ACC112 (cell line): Measurements from ENCODE around the gene MLLT10.

Experiments used
- H2AFZ ChIP-seq: fragments of 200-600 bp; sonication (generic); one replicate; pipeline ENCODE4 v1.6.0; 2017; ENCODE audit warnings: antibody characterized with exemption, low read length; ENCODE audit not compliant: unreplicated experiment
- H3K27ac ChIP-seq: fragments of 200-600 bp; sonication (generic); 2 replicates; pipeline ENCODE4 v1.5.1; 2014; ENCODE audit warnings: low read depth, mild to moderate bottlenecking, antibody characterized with exemption, low read length, moderate library complexity
- H3K27me3 ChIP-seq: fragments of 200-600 bp; sonication (generic); 2 replicates; pipeline ENCODE4 v1.6.1; 2014; ENCODE audit warnings: mild to moderate bottlenecking, antibody characterized with exemption, low read length, moderate library complexity, mixed read lengths; ENCODE audit not compliant: insufficient read depth
- H3K36me3 ChIP-seq: fragments of 200-600 bp; sonication (generic); 2 replicates; pipeline ENCODE4 v1.6.1; 2016; ENCODE audit warnings: mild to moderate bottlenecking, antibody characterized with exemption, low read length, moderate library complexity, mixed read lengths; ENCODE audit not compliant: insufficient read depth
- H3K4me1 ChIP-seq: fragments of 200-600 bp; sonication (generic); one replicate; pipeline ENCODE4 v1.6.1; 2016; ENCODE audit warnings: low read length, mixed read lengths; ENCODE audit not compliant: insufficient read depth, unreplicated experiment, control insufficient read depth
- H3K4me3 ChIP-seq: fragments of 200-600 bp; sonication (generic); 2 replicates; pipeline ENCODE4 v1.5.1; 2014; ENCODE audit warnings: mild to moderate bottlenecking, low read depth, low read length
- H3K79me2 ChIP-seq: fragments of 200-600 bp; sonication (generic); one replicate; pipeline ENCODE4 v1.6.0; 2016; ENCODE audit warnings: low read length; ENCODE audit not compliant: control insufficient read depth, unreplicated experiment, insufficient read depth

Gene MLLT10

DNA sequence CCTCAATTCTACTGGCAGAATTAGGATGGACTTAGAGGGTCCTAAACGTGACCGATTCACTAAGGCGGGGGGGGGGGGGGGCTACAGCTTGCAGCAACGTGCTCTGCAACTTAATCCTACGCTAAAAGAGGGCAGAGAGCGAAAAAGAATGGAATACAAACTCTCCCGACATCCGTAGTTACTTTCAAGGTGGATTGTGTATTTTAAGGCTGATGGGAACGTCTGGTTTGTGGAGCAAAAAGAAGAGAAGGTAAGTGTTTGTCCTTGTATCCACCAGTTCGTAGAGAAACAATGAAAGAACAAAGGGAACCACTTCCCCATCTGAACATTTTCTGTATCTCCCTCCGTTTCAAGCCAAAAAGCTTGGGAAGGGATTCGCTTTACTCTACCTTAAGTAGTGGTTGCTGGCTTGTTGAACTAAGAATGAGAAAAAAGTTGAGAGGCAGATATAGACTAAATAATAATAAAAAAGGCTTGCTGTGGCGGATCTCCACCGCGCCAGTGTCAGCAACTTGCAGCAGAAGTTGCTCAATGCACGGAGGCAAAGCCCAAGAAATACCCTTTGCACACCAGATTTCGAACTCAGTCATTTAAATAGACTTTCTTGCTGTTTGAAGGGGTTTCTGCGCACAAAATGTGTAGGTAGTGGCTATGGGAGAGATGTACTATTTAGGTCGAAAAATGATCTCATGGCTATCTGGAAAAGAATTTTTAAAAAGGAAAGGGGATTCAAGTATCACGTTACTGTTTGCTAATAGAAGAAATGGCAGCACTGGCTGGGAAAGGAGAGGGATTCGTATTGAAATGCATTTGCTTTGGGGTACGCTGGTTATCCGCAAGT, 9.3 kb upstream of the MLLT10 start:
- H3K4me1 ChIP-seq, result peaks cover 25% of the 10 kb centered on the region
- peaks cover 2% of the 10 kb centered on the region for H3K79me2 ChIP-seq
- H2AFZ ChIP-seq, result peak overlapping the region; percentile 97
- peak overlapping the region; percentile 92 for H3K27ac ChIP-seq
- H3K27me3 ChIP-seq, result no peaks in the 10 kb centered on the region
- H3K36me3 ChIP-seq, result no peaks in the 10 kb centered on the region
- H3K4me3 ChIP-seq, result peak overlapping the region; percentile 83

GRCh38 chr10:21525367-21526187, 8.5 kb upstream of the MLLT10 start, which contains the start of gene SKIDA1:
SKIDA1 (minus strand) TSS chr10:21525682; CDS start chr10:21517822, 7,860 bp downstream.
- H3K27me3 ChIP-seq, result no peaks in the 10 kb centered on the region
- no peaks in the 10 kb centered on the region for H3K36me3 ChIP-seq
- H2AFZ ChIP-seq, result peak within 1 kb of the TSS; percentile 97
- peak within 1 kb of the TSS; percentile 83 for H3K4me3 ChIP-seq
- peaks cover 27% of the 10 kb centered on the region for H3K4me1 ChIP-seq
- H3K27ac ChIP-seq, result peak within 1 kb of the TSS; percentile 92
- peaks cover 2% of the 10 kb centered on the region for H3K79me2 ChIP-seq

GRCh38 chr10:21526188-21526859, 7.7 kb upstream of the MLLT10 start:
- Histone ChIP-seq H3K4me3 (peak overlapping the region; percentile 83), H3K4me1 (peaks cover 31% of the 10 kb centered on the region), H3K79me2 (peaks cover 2% of the 10 kb centered on the region), H2AFZ (peak overlapping the region; percentile 77), H3K27ac (peak overlapping the region; percentile 92), H3K36me3 (no peaks in the 10 kb centered on the region), H3K27me3 (no peaks in the 10 kb centered on the region)

GRCh38 chr10:21526860-21527597, 7.0 kb upstream of the MLLT10 start:
- H3K27ac ChIP-seq, result peak overlapping the region; percentile 92
- no peaks in the 10 kb centered on the region for H3K27me3 ChIP-seq
- no peaks in the 10 kb centered on the region for H3K36me3 ChIP-seq
- peaks cover 2% of the 10 kb centered on the region for H3K79me2 ChIP-seq
- H2AFZ ChIP-seq, result peak overlapping the region; percentile 77
- H3K4me1 ChIP-seq, result peaks cover 32% of the 10 kb centered on the region
- peak overlapping the region; percentile 83 for H3K4me3 ChIP-seq

- Histone ChIP-seq H3K27ac (peak overlapping the region; percentile 92), H2AFZ (peak overlapping the region; percentile 35), H3K4me1 (peaks cover 35% of the 10 kb centered on the region), H3K36me3 (no peaks in the 10 kb centered on the region), H3K27me3 (no peaks in the 10 kb centered on the region), H3K79me2 (peaks cover 2% of the 10 kb centered on the region), H3K4me3 (peak overlapping the region; percentile 83)
These were observed 6.3 kb upstream of the MLLT10 start for GRCh38 chr10:21527598-21528235.

- Histone ChIP-seq H3K27ac (peak overlapping the region; percentile 92), H3K36me3 (no peaks in the 10 kb centered on the region), H3K4me1 (peaks cover 33% of the 10 kb centered on the region), H3K27me3 (no peaks in the 10 kb centered on the region), H2AFZ (peak overlapping the region; percentile 35), H3K4me3 (peak overlapping the region; percentile 83), H3K79me2 (peaks cover 2% of the 10 kb centered on the region)
These were observed 5.6 kb upstream of the MLLT10 start for GRCh38 chr10:21528236-21529031.

DNA sequence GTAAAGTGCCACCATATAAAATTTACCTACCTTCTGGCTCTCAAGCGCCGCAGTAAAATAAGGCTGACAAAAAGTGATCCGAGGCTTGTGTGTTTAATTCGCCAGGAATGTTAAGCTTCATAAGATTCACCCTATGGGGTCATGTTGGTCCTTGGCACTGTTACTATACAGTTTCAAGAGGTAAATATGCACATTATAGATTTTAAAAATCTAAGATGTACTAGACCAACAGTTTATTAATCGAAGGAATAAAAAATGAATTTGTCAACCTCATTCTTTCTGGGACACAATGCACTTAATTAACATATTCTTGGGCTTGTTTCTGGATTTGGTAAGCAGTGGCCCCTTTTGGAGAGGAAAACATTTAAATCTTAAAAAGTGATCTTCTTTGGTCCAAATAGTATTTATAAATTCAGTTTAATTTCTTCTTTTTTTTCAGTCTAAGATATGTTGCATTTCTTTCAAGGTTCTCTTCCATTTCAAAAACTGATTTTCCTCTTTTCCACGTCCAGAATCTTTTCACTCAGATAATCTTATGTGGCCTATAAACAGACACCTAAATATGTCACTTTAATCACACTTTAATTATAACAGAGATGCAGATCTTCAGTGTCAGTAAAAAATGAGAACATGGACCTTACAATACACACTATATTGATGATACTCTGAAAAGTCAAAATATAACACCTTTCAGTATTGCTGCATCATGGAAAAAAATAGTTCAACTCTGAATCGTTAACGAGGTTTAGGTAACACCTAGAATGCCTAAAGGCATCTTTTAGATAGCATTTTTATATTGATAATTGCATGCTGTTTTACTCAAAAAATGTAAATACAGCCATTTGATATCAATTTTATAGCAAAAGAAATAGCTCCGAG, 4.8 kb upstream of the MLLT10 start:
- Histone ChIP-seq H3K4me1 (peaks cover 29% of the 10 kb centered on the region), H3K79me2 (peaks cover 2% of the 10 kb centered on the region), H3K27ac (peak overlapping the region; percentile 92), H3K4me3 (peak overlapping the region; percentile 83), H3K27me3 (no peaks in the 10 kb centered on the region), H3K36me3 (no peaks in the 10 kb centered on the region), H2AFZ (peak overlapping the region; percentile 72)

GRCh38 chr10:21530168-21530567, 3.9 kb upstream of the MLLT10 start:
- no peaks in the 10 kb centered on the region for H3K27me3 ChIP-seq
- no peaks in the 10 kb centered on the region for H3K36me3 ChIP-seq
- H2AFZ ChIP-seq, result no peak overlapping the region
- H3K79me2 ChIP-seq, result peaks cover 7% of the 10 kb centered on the region
- peaks cover 29% of the 10 kb centered on the region for H3K4me1 ChIP-seq
- no peak overlapping the region for H3K27ac ChIP-seq
- H3K4me3 ChIP-seq, result no peak overlapping the region
